HEK293 (cell line): ENCODE data around the gene SCP2D1.

Experiments
- CTCF ChIA-PET: fragments of 350-600 bp; formaldehyde crosslinking; extraction: SDS; loops from one replicate; lab custom pipeline; 2021; ENCODE audit warnings: antibody characterized with exemption; lab: Yijun Ruan, JAX
- POLR2A ChIA-PET: fragments of 300-600 bp; formaldehyde crosslinking; extraction: SDS; loops from one replicate; lab custom pipeline; 2020; ENCODE audit warnings: antibody characterized with exemption, inconsistent platforms; lab: Yijun Ruan, JAX
- H3K27ac ChIP-seq: fragments of 200-500 bp; sonication (Bioruptor generic); 2 replicates; pipeline ENCODE4 v1.5.1; 2014; ENCODE audit warnings: low read depth, low read length, control low read depth, inconsistent platforms; ENCODE audit errors: extremely low read depth
- H3K36me3 ChIP-seq, 2 experiments: fragments of 200-500 bp in 1 of 2; sonication (Bioruptor generic) in 1 of 2; 1 replicate in 1 of 2; 2 replicates in 1 of 2; pipeline ENCODE4 v1.5.1; 2014 to 2017; ENCODE audit warnings: inconsistent platforms in 2 of 2, low read length in 2 of 2; ENCODE audit not compliant: control insufficient read depth in 2 of 2, insufficient read depth in 1 of 2
- H3K4me1 ChIP-seq: fragments of 200-500 bp; sonication (Bioruptor generic); 2 replicates; pipeline ENCODE4 v1.5.1; 2014; ENCODE audit warnings: mild to moderate bottlenecking, low read length, inconsistent platforms; ENCODE audit not compliant: control insufficient read depth, insufficient read depth
- H3K4me3 ChIP-seq: 2 replicates; pipeline ENCODE4 v1.5.1; 2011; ENCODE audit warnings: low read depth, mild to moderate bottlenecking, control low read depth, low read length, moderate library complexity
- H3K9me3 ChIP-seq: fragments of 200-500 bp; sonication (Bioruptor generic); 2 replicates; pipeline ENCODE4 v1.5.1; 2014; ENCODE audit warnings: low read depth, low read length, inconsistent platforms; ENCODE audit not compliant: control insufficient read depth, insufficient read depth
- ATF2 ChIP-seq: fragments of 450-650 bp; formaldehyde crosslinking; IDR thresholded peaks from 2 replicates; pipeline ENCODE4 v1.5.1; 2016; ENCODE audit warnings: missing biosample characterization, missing genetic modification characterization, low read depth
- EGR2 ChIP-seq: fragments of 450-650 bp; formaldehyde crosslinking; IDR thresholded peaks from 2 replicates; pipeline ENCODE4 v1.5.1; 2016; ENCODE audit warnings: low read depth, missing biosample characterization, missing genetic modification characterization
- PRDM10 ChIP-seq: fragments of 450-650 bp; formaldehyde crosslinking; IDR thresholded peaks from 2 replicates; pipeline ENCODE4 v1.5.1; 2016; ENCODE audit warnings: missing biosample characterization, missing genetic modification characterization
- PRDM6 ChIP-seq: fragments of 450-650 bp; formaldehyde crosslinking; IDR thresholded peaks from 2 replicates; pipeline ENCODE4 v1.5.1; 2017; ENCODE audit warnings: missing biosample characterization, missing genetic modification characterization
- REPIN1 ChIP-seq: fragments of 450-650 bp; formaldehyde crosslinking; IDR thresholded peaks from 2 replicates; pipeline ENCODE4 v1.5.1; 2017; ENCODE audit warnings: missing biosample characterization, missing genetic modification characterization, low read depth
- ZBTB17 ChIP-seq: fragments of 450-650 bp; formaldehyde crosslinking; IDR thresholded peaks from 2 replicates; pipeline ENCODE4 v1.5.1; 2016; ENCODE audit warnings: missing biosample characterization, missing genetic modification characterization
- ZEB2 ChIP-seq: fragments of 450-650 bp; formaldehyde crosslinking; IDR thresholded peaks from 2 replicates; pipeline ENCODE4 v1.5.1; 2016; ENCODE audit warnings: missing biosample characterization, missing genetic modification characterization
- ZFHX2 ChIP-seq: fragments of 450-650 bp; formaldehyde crosslinking; conservative IDR thresholded peaks from 2 replicates; pipeline ENCODE4 v1.5.1; 2016; ENCODE audit warnings: missing biosample characterization, missing genetic modification characterization
- ZNF174 ChIP-seq: fragments of 450-650 bp; formaldehyde crosslinking; IDR thresholded peaks from 2 replicates; pipeline ENCODE4 v1.5.0; 2017; ENCODE audit warnings: missing biosample characterization, mild to moderate bottlenecking, missing genetic modification characterization
- ZNF416 ChIP-seq: fragments of 450-650 bp; formaldehyde crosslinking; IDR thresholded peaks from 2 replicates; pipeline ENCODE4 v1.5.1; 2016; ENCODE audit warnings: missing biosample characterization, missing genetic modification characterization
- ZNF571 ChIP-seq: fragments of 450-650 bp; formaldehyde crosslinking; IDR thresholded peaks from 2 replicates; pipeline ENCODE4 v1.5.0; 2017; ENCODE audit warnings: missing biosample characterization, missing genetic modification characterization
- ZNF654 ChIP-seq: fragments of 450-650 bp; formaldehyde crosslinking; IDR thresholded peaks from 2 replicates; pipeline ENCODE4 v1.5.1; 2016; ENCODE audit warnings: low read depth, missing biosample characterization, missing genetic modification characterization
- ZNF677 ChIP-seq: fragments of 450-650 bp; IDR thresholded peaks from 2 replicates; pipeline ENCODE4 v1.5.0; 2018; ENCODE audit warnings: missing biosample characterization, mild to moderate bottlenecking, missing genetic modification characterization, moderate library complexity
- ZNF701 ChIP-seq: fragments of 450-650 bp; formaldehyde crosslinking; IDR thresholded peaks from 2 replicates; pipeline ENCODE4 v1.5.1; 2016; ENCODE audit warnings: missing biosample characterization, missing genetic modification characterization
- ZNF792 ChIP-seq: fragments of 450-650 bp; formaldehyde crosslinking; IDR thresholded peaks from 2 replicates; pipeline ENCODE4 v1.5.1; 2016; ENCODE audit warnings: missing biosample characterization, missing genetic modification characterization
- ZSCAN16 ChIP-seq: fragments of 450-650 bp; formaldehyde crosslinking; IDR thresholded peaks from 2 replicates; pipeline ENCODE4 v1.5.1; 2016; ENCODE audit warnings: missing biosample characterization, missing genetic modification characterization

SCP2D1 gene

GRCh38 chr20:18832546-18833200 is 19.1 kb downstream of the SCP2D1 start:
- Histone ChIP-seq H3K4me3 (no peak overlapping the region), H3K9me3 (no peaks in the 10 kb centered on the region), H3K36me3 (no peaks in the 10 kb centered on the region), H3K27ac (no peak overlapping the region), H3K4me1 (no peaks in the 10 kb centered on the region)
- TF ChIP-seq EGR2 (peak; percentile 42; the same call in 1 of the 2 replicates), ZNF654 (tag by site-specific recombination) (no peak), ZEB2 (no peak), ZNF174 (tag by site-specific recombination) (no peak)
- ChIA-PET POLR2A (no interaction called here), CTCF (no interaction called here)

- ChIA-PET POLR2A (no interaction called here), CTCF (no interaction called here)
- no peak overlapping the region for H3K4me3 ChIP-seq
- no peak overlapping the region for H3K27ac ChIP-seq
- H3K4me1 ChIP-seq = no peaks in the 10 kb centered on the region
- H3K9me3 ChIP-seq = no peaks in the 10 kb centered on the region
- H3K36me3 ChIP-seq = no peaks in the 10 kb centered on the region
- TF ChIP-seq ZNF677 (tag by site-specific recombination) (no peak), ATF2 (tag by site-specific recombination) (0 out of 2 replicates have a peak, but pooled peaks have one; percentile 15), PRDM6 (tag by site-specific recombination) (no peak)
Measured at GRCh38 chr20:18835466-18836256, 22.1 kb downstream of the SCP2D1 start.

- CTCF ChIA-PET = interaction anchor here (0.6 kb wide), 1 partner anchor 10 kb away, joined by 3 read pairs; no protein-coding TSS in a partner anchor
Measured at GRCh38 chr20:18837718-18838117, 24.1 kb downstream of the SCP2D1 start.

More at GRCh38 chr20:18837718-18838117, 24.1 kb downstream of the SCP2D1 start:
- TF ChIP-seq ZNF701 (tag by site-specific recombination) (no peak), ZNF571 (no peak), REPIN1 (no peak), ZNF792 (tag by site-specific recombination) (no peak), ZFHX2 (tag by site-specific recombination) (no peak), PRDM10 (tag by site-specific recombination) (no peak), ZBTB17 (tag by site-specific recombination) (no peak), ZNF416 (tag by site-specific recombination) (no peak), ZSCAN16 (tag by site-specific recombination) (no peak)
- H3K36me3 ChIP-seq = no peaks in the 10 kb centered on the region
- no peak overlapping the region for H3K27ac ChIP-seq
- H3K9me3 ChIP-seq = no peaks in the 10 kb centered on the region
- POLR2A ChIA-PET = no interaction called here
- no peak overlapping the region for H3K4me3 ChIP-seq
- H3K4me1 ChIP-seq = no peaks in the 10 kb centered on the region
